ENCODE measurements around the gene FBXO42. TPM values are rescaled to one million over a fixed set of nuclear protein-coding genes. Genes with fewer than 3 reads are reported as not detected.
"Not testable (repeated sequence)": the region's sequence is repeated elsewhere in the genome, so short reads cannot be mapped to it uniquely, and the experiment has no call there.

Gene FBXO42
- total RNA-seq, 4 donors from 2014 or later, result 40.1 to 68.3 (median 58.1) TPM

DNA sequence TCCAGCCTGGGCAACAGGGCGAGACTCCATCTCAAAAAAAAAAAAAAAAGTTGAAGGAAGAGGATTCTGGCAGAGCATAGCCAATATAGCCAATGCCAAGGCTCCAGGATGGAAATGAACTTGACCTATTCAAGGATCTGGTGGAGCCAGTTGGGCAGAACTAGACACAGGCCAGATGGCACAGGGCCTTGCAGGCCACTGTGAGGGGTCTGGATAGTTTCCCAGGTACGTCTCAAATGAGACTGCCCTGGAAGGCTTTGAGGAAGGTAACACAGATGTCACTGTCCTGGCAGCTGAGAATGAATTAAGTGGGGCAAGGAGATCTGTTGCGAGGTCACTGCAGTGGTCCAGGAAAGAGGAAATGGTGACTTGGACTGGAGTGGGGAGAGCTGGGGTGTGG is 127.8 kb downstream of the FBXO42 start:
- WGBS, 2 donors, result 87 to 89% methylated on average over 3 of the region's 3 CpGs
- DNase-seq (ENCODE audit: low spot score in 2 of 2), result no peak
- intact Hi-C loops (cut with DNase I; ENCODE audit: low total_unique reads), result no loop called here
- TF ChIP-seq POLR2A (IDR thresholded peaks at IDR 0.05), result no peak
- TF ChIP-seq, protein P1, sequence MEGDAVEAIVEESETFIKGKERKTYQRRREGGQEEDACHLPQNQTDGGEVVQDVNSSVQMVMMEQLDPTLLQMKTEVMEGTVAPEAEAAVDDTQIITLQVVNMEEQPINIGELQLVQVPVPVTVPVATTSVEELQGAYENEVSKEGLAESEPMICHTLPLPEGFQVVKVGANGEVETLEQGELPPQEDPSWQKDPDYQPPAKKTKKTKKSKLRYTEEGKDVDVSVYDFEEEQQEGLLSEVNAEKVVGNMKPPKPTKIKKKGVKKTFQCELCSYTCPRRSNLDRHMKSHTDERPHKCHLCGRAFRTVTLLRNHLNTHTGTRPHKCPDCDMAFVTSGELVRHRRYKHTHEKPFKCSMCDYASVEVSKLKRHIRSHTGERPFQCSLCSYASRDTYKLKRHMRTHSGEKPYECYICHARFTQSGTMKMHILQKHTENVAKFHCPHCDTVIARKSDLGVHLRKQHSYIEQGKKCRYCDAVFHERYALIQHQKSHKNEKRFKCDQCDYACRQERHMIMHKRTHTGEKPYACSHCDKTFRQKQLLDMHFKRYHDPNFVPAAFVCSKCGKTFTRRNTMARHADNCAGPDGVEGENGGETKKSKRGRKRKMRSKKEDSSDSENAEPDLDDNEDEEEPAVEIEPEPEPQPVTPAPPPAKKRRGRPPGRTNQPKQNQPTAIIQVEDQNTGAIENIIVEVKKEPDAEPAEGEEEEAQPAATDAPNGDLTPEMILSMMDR (IDR thresholded peaks at IDR 0.05), result no peak
- H3K4me3 ChIP-seq (ENCODE audit: low read depth, poor library complexity, severe bottlenecking), result no peak overlapping the region

DNA sequence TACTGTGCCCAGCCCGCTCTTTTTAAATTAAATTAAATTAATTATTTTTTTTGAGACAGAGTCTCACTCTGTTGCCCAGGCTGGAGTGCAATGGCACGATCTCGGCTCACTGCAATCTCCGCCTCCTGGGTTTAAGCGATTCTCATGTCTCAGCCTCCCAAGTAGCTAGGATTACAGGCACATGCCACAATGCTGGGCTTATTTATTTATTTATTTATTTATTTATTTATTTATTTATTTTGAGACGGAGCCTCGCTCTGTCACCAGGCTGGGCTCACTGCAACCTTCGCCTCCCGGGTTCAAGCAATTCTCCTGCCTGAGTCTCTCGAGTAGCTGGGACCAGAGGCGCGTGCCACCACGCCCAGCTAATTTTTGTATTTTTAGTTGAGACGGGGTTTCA is 129.6 kb downstream of the FBXO42 start:
- WGBS, 2 donors, result 88 to 92% methylated on average over 14 of the region's 14 CpGs
- H3K4me3 ChIP-seq (ENCODE audit: low read depth, poor library complexity, severe bottlenecking); intact Hi-C loops (cut with DNase I; ENCODE audit: low total_unique reads); DNase-seq (ENCODE audit: low spot score in 2 of 2): not testable (repeated sequence)

DNA sequence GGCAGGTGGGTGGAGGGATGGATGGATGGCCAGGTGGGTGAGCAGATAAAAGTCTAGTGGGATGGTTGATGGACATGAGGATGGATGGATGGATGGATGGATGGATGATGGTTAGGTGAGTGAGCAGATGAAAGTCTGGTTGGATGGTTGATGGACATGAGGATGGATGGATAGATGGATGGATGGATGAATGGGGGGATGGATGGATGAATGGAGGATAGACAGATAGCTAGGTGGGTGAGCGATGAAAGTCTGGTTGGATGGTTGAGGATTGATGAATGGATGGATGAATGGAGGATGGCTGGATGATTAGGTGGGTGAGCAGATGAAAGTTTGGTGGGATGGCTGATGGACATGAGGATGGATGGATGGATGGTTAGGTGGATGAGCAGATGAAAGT is 130.8 kb downstream of the FBXO42 start:
- 96 to 97% methylated on average over 1 of the region's 1 CpG for WGBS, 2 donors

DNA sequence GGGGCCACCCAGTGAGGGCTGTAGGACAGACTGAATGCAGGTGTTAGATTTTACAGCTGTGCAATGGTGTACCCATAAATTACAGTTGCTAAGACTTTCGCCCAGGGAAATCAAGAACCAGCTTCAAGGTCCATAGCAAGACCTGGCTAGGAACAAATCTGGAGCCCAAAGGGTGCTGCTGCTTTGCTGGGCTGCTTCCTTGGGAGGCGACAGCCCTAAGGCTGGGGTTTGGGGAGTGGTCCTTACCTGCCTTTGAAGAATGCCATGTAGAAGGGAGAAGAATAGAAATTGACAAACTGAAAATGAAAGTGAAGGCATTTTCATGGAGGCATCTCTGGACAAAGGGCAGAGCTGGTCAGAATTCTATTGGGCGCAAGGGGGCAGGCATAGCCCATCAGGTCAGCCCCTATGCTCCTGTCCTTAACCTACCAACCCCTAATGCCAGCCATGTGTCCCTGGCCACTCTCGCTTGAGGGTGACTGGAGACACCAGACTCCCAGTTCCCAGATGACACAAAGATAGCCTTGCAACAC is 132.2 kb downstream of the FBXO42 start:
- intact Hi-C loops (cut with DNase I; ENCODE audit: low total_unique reads), result no loop called here
- DNase-seq (ENCODE audit: low spot score in 2 of 2), result no peak
- 93 to 97% methylated on average over 4 of the region's 4 CpGs for WGBS, 2 donors
- no peak overlapping the region for H3K4me3 ChIP-seq (ENCODE audit: low read depth, poor library complexity, severe bottlenecking)
- TF ChIP-seq POLR2A (IDR thresholded peaks at IDR 0.05), result no peak
- TF ChIP-seq, protein P1 (IDR thresholded peaks at IDR 0.05), result no peak

More for the DNA sequence above, 130.8 kb downstream of the FBXO42 start:
- intact Hi-C loops (cut with DNase I; ENCODE audit: low total_unique reads), result no loop called here
- H3K4me3 ChIP-seq (ENCODE audit: low read depth, poor library complexity, severe bottlenecking), result no peak overlapping the region
- no peak for TF ChIP-seq POLR2A (IDR thresholded peaks at IDR 0.05)
- TF ChIP-seq, protein P1 (IDR thresholded peaks at IDR 0.05), result no peak
- no peak for DNase-seq (ENCODE audit: low spot score in 2 of 2)

DNA sequence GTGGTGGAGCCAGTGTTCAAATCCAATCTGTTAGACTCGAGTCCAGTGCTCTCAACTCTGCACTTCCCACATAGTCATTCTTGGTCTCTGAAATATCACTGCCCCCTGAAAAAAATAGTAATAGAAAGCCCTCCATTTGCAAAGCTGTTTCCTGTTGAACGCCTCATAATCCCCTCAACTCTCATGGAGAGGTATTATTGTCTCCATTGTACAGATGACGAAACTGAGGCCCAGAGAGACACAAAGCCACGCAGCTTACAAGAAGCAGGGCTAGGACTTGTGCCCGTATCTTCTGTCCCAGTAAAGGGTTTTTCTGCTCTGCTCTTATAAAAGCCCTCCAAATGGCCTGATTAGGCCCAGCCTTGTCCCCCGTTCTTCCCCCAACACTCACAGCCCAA is 133.6 kb downstream of the FBXO42 start:
- 96 to 98% methylated on average over 6 of the region's 6 CpGs for WGBS, 2 donors
- intact Hi-C loops (cut with DNase I; ENCODE audit: low total_unique reads), result no loop called here
- H3K4me3 ChIP-seq (ENCODE audit: low read depth, poor library complexity, severe bottlenecking), result no peak overlapping the region
- no peak for TF ChIP-seq POLR2A (IDR thresholded peaks at IDR 0.05)
- TF ChIP-seq, protein P1 (IDR thresholded peaks at IDR 0.05), result no peak
- no peak for DNase-seq (ENCODE audit: low spot score in 2 of 2)

DNA sequence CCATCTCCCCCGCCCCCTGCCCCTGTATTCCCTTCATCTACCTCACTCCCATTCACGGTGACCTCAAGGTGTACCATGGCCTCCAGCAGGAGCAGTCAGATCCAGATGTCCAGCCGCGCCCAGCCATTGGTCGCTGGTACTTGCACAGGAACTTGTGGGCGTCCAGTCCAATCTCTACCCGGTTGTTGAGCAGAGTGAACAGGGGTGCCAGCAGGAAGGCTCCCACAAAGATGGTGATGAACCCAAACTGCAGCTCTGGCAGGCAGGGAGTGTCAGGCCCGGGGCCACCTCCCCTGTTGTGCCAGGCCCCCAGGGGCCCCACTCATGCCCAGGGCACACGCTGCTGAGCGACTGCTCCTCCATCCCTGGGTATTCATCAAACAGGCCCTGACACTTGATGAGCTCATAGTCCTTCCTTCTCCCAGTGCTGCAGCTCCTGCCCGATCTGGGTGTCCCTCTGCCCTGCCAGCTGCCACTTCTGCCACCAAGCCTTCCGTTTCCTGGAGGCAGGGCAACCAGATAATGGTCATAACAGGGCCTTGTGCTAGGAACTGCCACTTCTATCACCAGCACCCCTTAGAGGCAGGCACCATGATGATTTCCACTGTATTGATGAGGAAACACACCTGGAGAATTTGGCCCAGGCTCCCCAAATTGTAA is 134.1 kb downstream of the FBXO42 start:
- intact Hi-C loops (cut with DNase I; ENCODE audit: low total_unique reads), result no loop called here
- WGBS, 2 donors, result 70 to 76% methylated on average over 9 to 12 of the region's 12 CpGs
- no peak for DNase-seq (ENCODE audit: low spot score in 2 of 2)
- no peak for TF ChIP-seq POLR2A (IDR thresholded peaks at IDR 0.05)
- TF ChIP-seq, protein P1 (IDR thresholded peaks at IDR 0.05), result no peak
- no peak overlapping the region for H3K4me3 ChIP-seq (ENCODE audit: low read depth, poor library complexity, severe bottlenecking)
